MM.1S (cell line): ENCODE results near the gene NHSL2.

Experiments
- DNase-seq: peaks from one replicate; pipeline ENCODE4 v3.0.0-alpha.2; 2015
- H2AFZ ChIP-seq: fragments of 300-600 bp; sonication (generic); 2 replicates; pipeline ENCODE4 v1.6.0; 2016; ENCODE audit warnings: antibody characterized with exemption, low read length
- H3F3A ChIP-seq: fragments of 300-600 bp; sonication (generic); 2 replicates; pipeline ENCODE4 v1.6.1; 2016; ENCODE audit warnings: mild to moderate bottlenecking, antibody characterized with exemption, low read length, moderate library complexity, mixed read lengths; ENCODE audit not compliant: insufficient read depth
- H3K27ac ChIP-seq: fragments of 300-600 bp; sonication (generic); 2 replicates; pipeline ENCODE4 v1.5.1; 2016; ENCODE audit warnings: mild to moderate bottlenecking, low read length
- H3K27me3 ChIP-seq: fragments of 300-600 bp; sonication (generic); replicated peaks from 2 replicates; pipeline ENCODE4 v1.6.0; 2016; ENCODE audit warnings: low read length; ENCODE audit not compliant: insufficient read depth
- H3K36me3 ChIP-seq: fragments of 300-600 bp; sonication (generic); replicated peaks from 2 replicates; pipeline ENCODE4 v1.6.1; 2016; ENCODE audit warnings: mild to moderate bottlenecking, low read length, mixed read lengths; ENCODE audit not compliant: insufficient read depth
- H3K4me1 ChIP-seq: fragments of 300-600 bp; sonication (generic); 2 replicates; pipeline ENCODE4 v1.6.1; 2016; ENCODE audit warnings: low read length, mixed read lengths
- H3K4me2 ChIP-seq: fragments of 300-600 bp; sonication (generic); 2 replicates; pipeline ENCODE4 v1.6.0; 2016; ENCODE audit warnings: low read depth, low read length
- H3K4me3 ChIP-seq: fragments of 300-600 bp; sonication (generic); 2 replicates; pipeline ENCODE4 v1.5.1; 2016; ENCODE audit warnings: low read length, mixed read lengths
- H3K79me2 ChIP-seq: fragments of 300-600 bp; sonication (generic); 2 replicates; pipeline ENCODE4 v1.6.1; 2016; ENCODE audit warnings: mixed run types, low read length, mixed read lengths
- H3K9ac ChIP-seq: fragments of 300-600 bp; sonication (generic); 2 replicates; pipeline ENCODE4 v1.6.1; 2016; ENCODE audit warnings: low read length, mixed read lengths
- H3K9me2 ChIP-seq: fragments of 300-600 bp; sonication (generic); replicated peaks from 2 replicates; pipeline ENCODE4 v1.6.1; 2016; ENCODE audit warnings: mild to moderate bottlenecking, low read length, mixed read lengths; ENCODE audit not compliant: insufficient read depth
- H3K9me3 ChIP-seq: fragments of 300-600 bp; sonication (generic); replicated peaks from 2 replicates; pipeline ENCODE4 v1.6.1; 2016; ENCODE audit warnings: mild to moderate bottlenecking, low read length, mixed read lengths; ENCODE audit not compliant: insufficient read depth
- H4K20me1 ChIP-seq: fragments of 300-600 bp; sonication (generic); 2 replicates; pipeline ENCODE4 v1.6.1; 2016; ENCODE audit warnings: mild to moderate bottlenecking, low read length, moderate library complexity, mixed read lengths; ENCODE audit not compliant: insufficient read depth
- CTCF ChIP-seq: fragments of 300-600 bp; sonication (generic); IDR thresholded peaks from 2 replicates; pipeline ENCODE4 v1.5.1; 2016; ENCODE audit warnings: antibody characterized with exemption, low read length, mixed read lengths
- EZH2 ChIP-seq: fragments of 300-600 bp; sonication (generic); optimal IDR thresholded peaks from 2 replicates; pipeline ENCODE3; 2017; ENCODE audit warnings: low read depth, mild to moderate bottlenecking, antibody characterized with exemption, low read length, mixed read lengths
- EZH2phosphoT487 ChIP-seq: fragments of 300-600 bp; sonication (generic); IDR thresholded peaks from 2 replicates; pipeline ENCODE4 v1.6.1; 2018; ENCODE audit warnings: antibody characterized with exemption, low read length

NHSL2 gene

GRCh38 chrX:72001906-72002305 lies 91.3 kb downstream of the NHSL2 start:
- H3K27me3 ChIP-seq = no peaks in the 10 kb centered on the region
- H3F3A ChIP-seq = no peaks in the 10 kb centered on the region
- no peak overlapping the region for H3K27ac ChIP-seq
- no peaks in the 10 kb centered on the region for H3K36me3 ChIP-seq
- TF ChIP-seq CTCF (no peak), EZH2phosphoT487 (no peak), EZH2 (no peak)
- no peak overlapping the region for H2AFZ ChIP-seq
- H3K9ac ChIP-seq = no peak overlapping the region
- no peak overlapping the region for H3K4me2 ChIP-seq
- no peaks in the 10 kb centered on the region for H3K79me2 ChIP-seq
- H4K20me1 ChIP-seq = no peaks in the 10 kb centered on the region
- no peak for DNase-seq
- H3K4me3 ChIP-seq = no peak overlapping the region
- H3K4me1 ChIP-seq = no peaks in the 10 kb centered on the region
- no peaks in the 10 kb centered on the region for H3K9me3 ChIP-seq
- no peaks in the 10 kb centered on the region for H3K9me2 ChIP-seq

- H2AFZ ChIP-seq = no peak overlapping the region
- no peaks in the 10 kb centered on the region for H3F3A ChIP-seq
- no peak for TF ChIP-seq CTCF
- H3K79me2 ChIP-seq = no peaks in the 10 kb centered on the region
- H3K9ac ChIP-seq = no peak overlapping the region
- DNase-seq = no peak
- H3K36me3 ChIP-seq = no peaks in the 10 kb centered on the region
- no peak overlapping the region for H3K4me2 ChIP-seq
- H3K27me3 ChIP-seq = no peaks in the 10 kb centered on the region
- H4K20me1 ChIP-seq = no peaks in the 10 kb centered on the region
- no peak overlapping the region for H3K4me3 ChIP-seq
- no peaks in the 10 kb centered on the region for H3K9me3 ChIP-seq
- H3K27ac ChIP-seq = no peak overlapping the region
- no peaks in the 10 kb centered on the region for H3K4me1 ChIP-seq
- H3K9me2 ChIP-seq = no peaks in the 10 kb centered on the region
Observed at GRCh38 chrX:72002875-72003274, 92.2 kb downstream of the NHSL2 start.

- Histone ChIP-seq H3K9ac (no peak overlapping the region), H3K9me3 (no peaks in the 10 kb centered on the region), H4K20me1 (no peaks in the 10 kb centered on the region), H3K27me3 (no peaks in the 10 kb centered on the region), H2AFZ (no peak overlapping the region), H3K79me2 (no peaks in the 10 kb centered on the region), H3K36me3 (no peaks in the 10 kb centered on the region), H3K4me3 (no peak overlapping the region), H3F3A (no peaks in the 10 kb centered on the region), H3K4me2 (no peak overlapping the region), H3K9me2 (no peaks in the 10 kb centered on the region), H3K27ac (no peak overlapping the region), H3K4me1 (no peaks in the 10 kb centered on the region)
- no peak for DNase-seq
- TF ChIP-seq EZH2phosphoT487 = no peak
- TF ChIP-seq EZH2 = no peak
- TF ChIP-seq CTCF = 0 out of 2 replicates have a peak, but pooled peaks have one; percentile 14
Observed at GRCh38 chrX:72003811-72004750, 93.4 kb downstream of the NHSL2 start.
